Trophoblast cell (in vitro differentiated cells and primary cell): ENCODE measurements around the gene GLG1.
A peak's percentile ranks its signal among the peaks of the same experiment; 100 is the strongest.
"Not testable (repeated sequence)": the region's sequence is repeated elsewhere in the genome, so short reads cannot be mapped to it uniquely, and the experiment has no call there.

ENCODE experiments used
- DNase-seq, 2 donors: peaks; one replicate each; pipeline ENCODE4 v3.0.0-alpha.2; 2016
- H2AFZ ChIP-seq: 2 replicates; pipeline ENCODE4 v1.6.1; 2013; ENCODE audit warnings: low read length, moderate library complexity, mild to moderate bottlenecking; ENCODE audit not compliant: insufficient read depth, poor library complexity
- H2AK5ac ChIP-seq: 2 replicates; pipeline ENCODE4 v1.6.1; 2013; ENCODE audit warnings: mild to moderate bottlenecking, low read length
- H2BK120ac ChIP-seq: 2 replicates; pipeline ENCODE4 v1.6.1; 2013; ENCODE audit warnings: low read length, mild to moderate bottlenecking, moderate library complexity; ENCODE audit not compliant: insufficient read depth, poor library complexity
- H2BK12ac ChIP-seq: 2 replicates; pipeline ENCODE4 v1.6.1; 2013; ENCODE audit warnings: mild to moderate bottlenecking, low read length, moderate library complexity
- H2BK5ac ChIP-seq: 2 replicates; pipeline ENCODE4 v1.6.1; 2013; ENCODE audit warnings: low read length, low read depth, moderate library complexity, mild to moderate bottlenecking; ENCODE audit not compliant: poor library complexity
- H3K14ac ChIP-seq: 2 replicates; pipeline ENCODE4 v1.6.1; 2013; ENCODE audit warnings: mild to moderate bottlenecking, low read length
- H3K18ac ChIP-seq: 2 replicates; pipeline ENCODE4 v1.6.1; 2013; ENCODE audit warnings: mild to moderate bottlenecking, low read length
- H3K23ac ChIP-seq: 2 replicates; pipeline ENCODE4 v1.6.1; 2013; ENCODE audit warnings: low read length
- H3K27ac ChIP-seq: 2 replicates; pipeline ENCODE4 v1.5.1; 2013; ENCODE audit warnings: low read depth, mild to moderate bottlenecking, inconsistent platforms, low read length, moderate library complexity
- H3K27me3 ChIP-seq: 2 replicates; pipeline ENCODE4 v1.6.1; 2013; ENCODE audit warnings: inconsistent platforms, mild to moderate bottlenecking, low read length, moderate library complexity; ENCODE audit not compliant: insufficient read depth
- H3K36me3 ChIP-seq, 2 experiments: 1 replicate in 1 of 2; 2 replicates in 1 of 2; pipeline ENCODE4 v1.6.1; 2013; ENCODE audit warnings: low read length in 2 of 2, mild to moderate bottlenecking in 2 of 2, moderate library complexity in 1 of 2; ENCODE audit not compliant: insufficient read depth in 2 of 2, control insufficient read depth in 1 of 2
- H3K4ac ChIP-seq: 2 replicates; pipeline ENCODE4 v1.6.1; 2013; ENCODE audit warnings: low read depth, mild to moderate bottlenecking, low read length, moderate library complexity
- H3K4me1 ChIP-seq, 2 experiments: 1 replicate in 1 of 2; 2 replicates in 1 of 2; pipeline ENCODE4 v1.6.1; 2013; ENCODE audit warnings: low read length in 2 of 2, mild to moderate bottlenecking in 2 of 2, moderate library complexity in 1 of 2; ENCODE audit not compliant: insufficient read depth in 2 of 2, control insufficient read depth in 1 of 2
- H3K4me2 ChIP-seq: 2 replicates; pipeline ENCODE4 v1.6.1; 2013; ENCODE audit warnings: inconsistent platforms, mild to moderate bottlenecking, low read length, moderate library complexity
- H3K4me3 ChIP-seq: 2 replicates; pipeline ENCODE4 v1.5.1; 2013; ENCODE audit warnings: mild to moderate bottlenecking, low read depth, low read length, inconsistent platforms
- H3K79me1 ChIP-seq: one replicate; pipeline ENCODE4 v1.6.1; 2013; ENCODE audit warnings: low read length
- H3K79me2 ChIP-seq: 2 replicates; pipeline ENCODE4 v1.6.1; 2013; ENCODE audit warnings: low read length, mild to moderate bottlenecking; ENCODE audit not compliant: control insufficient read depth, insufficient read depth, poor library complexity
- H3K9ac ChIP-seq: 2 replicates; pipeline ENCODE4 v1.6.1; 2013; ENCODE audit warnings: mild to moderate bottlenecking, low read length
- H3K9me3 ChIP-seq: 2 replicates; pipeline ENCODE4 v1.6.1; 2013; ENCODE audit warnings: low read depth, mild to moderate bottlenecking, control low read depth, inconsistent platforms, low read length; ENCODE audit not compliant: insufficient read depth
- H4K12ac ChIP-seq: 2 replicates; pipeline ENCODE4 v1.6.1; 2013; ENCODE audit warnings: low read depth, mild to moderate bottlenecking, low read length, moderate library complexity
- H4K8ac ChIP-seq: 2 replicates; pipeline ENCODE4 v1.6.1; 2013; ENCODE audit warnings: low read depth, mild to moderate bottlenecking, low read length, moderate library complexity
- H4K91ac ChIP-seq: one replicate; pipeline ENCODE4 v1.6.1; 2013; ENCODE audit warnings: low read depth, mild to moderate bottlenecking, low read length, moderate library complexity
- WGBS: extraction: QIAGEN DNeasy Blood & Tissue Kit; methylation state at CpG from one replicate; pipeline ENCODE4 v1.1.7; 2013; ENCODE audit warnings: missing lambda C conversion rate; ENCODE audit not compliant: insufficient read length, insufficient coverage; ENCODE audit errors: extremely low coverage; 5-methylcytosine and 5-hydroxymethylcytosine counted together

Gene GLG1

DNA sequence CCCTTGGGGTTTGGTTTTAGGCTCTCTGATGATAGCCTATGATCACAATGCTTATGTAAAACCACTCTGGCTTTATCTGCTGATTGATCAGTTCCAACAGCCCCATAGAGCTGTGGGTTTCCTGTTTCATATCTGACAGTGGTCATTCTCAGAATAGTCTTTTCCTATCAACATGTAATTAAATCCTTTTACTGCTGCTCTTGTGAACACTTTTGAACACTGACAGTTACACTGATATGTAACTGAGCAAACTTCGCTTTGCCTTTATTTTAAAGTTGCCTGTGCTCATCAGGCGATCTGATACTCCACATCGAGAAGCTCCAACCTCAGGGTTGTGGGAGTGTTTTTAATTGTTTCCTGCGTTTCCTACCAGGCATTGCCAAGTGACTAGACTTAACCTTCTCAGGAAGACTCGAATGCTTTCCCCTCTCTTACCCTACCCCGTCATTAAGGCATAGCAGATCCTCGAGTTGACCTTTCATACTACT lies 168.4 kb downstream of the GLG1 start:
- no peak for DNase-seq
- no peak overlapping the region for H3K14ac ChIP-seq
- H3K18ac ChIP-seq, result no peak overlapping the region
- no peak overlapping the region for H3K23ac ChIP-seq
- H2BK5ac ChIP-seq, result no peak overlapping the region
- H4K91ac ChIP-seq, result no peak overlapping the region
- H3K36me3 ChIP-seq, result peaks cover 5 to 10% of the 10 kb centered on the region in 2 experiments
- H4K12ac ChIP-seq, result no peak overlapping the region
- no peak overlapping the region for H3K27ac ChIP-seq
- no CpG with 5 or more reads among the region's 7 CpGs for WGBS
- H4K8ac ChIP-seq, result no peak overlapping the region
- H3K9ac ChIP-seq, result no peak overlapping the region
- H3K4ac ChIP-seq, result no peak overlapping the region
- H3K4me2 ChIP-seq, result no peak overlapping the region
- no peak overlapping the region for H2AK5ac ChIP-seq
- no peak overlapping the region for H2BK12ac ChIP-seq
- no peaks in the 10 kb centered on the region for H3K27me3 ChIP-seq
- H2BK120ac ChIP-seq, result no peak overlapping the region
- H3K4me3 ChIP-seq, result no peak overlapping the region
- peaks cover 4% of the 10 kb centered on the region for H3K9me3 ChIP-seq
- no peaks in the 10 kb centered on the region for H3K79me1 ChIP-seq
- H3K79me2 ChIP-seq, result no peaks in the 10 kb centered on the region
- no peak overlapping the region for H2AFZ ChIP-seq
- H3K4me1 ChIP-seq, result peaks cover 0 to 4% of the 10 kb centered on the region in 2 experiments

GRCh38 chr16:74431516-74431915 lies 175.4 kb downstream of the GLG1 start:
- Histone ChIP-seq H3K14ac (no peak overlapping the region), H4K12ac (no peak overlapping the region), H2AK5ac (no peak overlapping the region), H2BK120ac (peak overlapping the region; percentile 11), H3K9me3 (peaks cover 6% of the 10 kb centered on the region), H3K79me2 (no peaks in the 10 kb centered on the region), H3K79me1 (no peaks in the 10 kb centered on the region), H3K27ac (no peak overlapping the region), H2BK12ac (no peak overlapping the region), H3K4ac (no peak overlapping the region), H3K27me3 (no peaks in the 10 kb centered on the region), H3K4me1 (no peaks in the 10 kb centered on the region), H2BK5ac (no peak overlapping the region), H3K23ac (no peak overlapping the region), H4K8ac (no peak overlapping the region), H3K18ac (no peak overlapping the region), H3K4me3 (no peak overlapping the region), H3K4me2 (no peak overlapping the region), H3K9ac (no peak overlapping the region), H3K36me3 (no peaks in the 10 kb centered on the region), H4K91ac (no peak overlapping the region), H2AFZ (no peak overlapping the region)
- no peak for DNase-seq
- no CpG with 5 or more reads among the region's 5 CpGs for WGBS

- H3K27me3 ChIP-seq, H2BK120ac ChIP-seq, H3K4me3 ChIP-seq, H4K12ac ChIP-seq, H2BK12ac ChIP-seq, H3K18ac ChIP-seq, H2BK5ac ChIP-seq, H3K23ac ChIP-seq, H3K79me2 ChIP-seq, H3K14ac ChIP-seq, H3K36me3 ChIP-seq, H3K9ac ChIP-seq, H3K79me1 ChIP-seq, H4K91ac ChIP-seq, H3K4me1 ChIP-seq, H3K9me3 ChIP-seq, H4K8ac ChIP-seq, H3K27ac ChIP-seq, H2AK5ac ChIP-seq, H2AFZ ChIP-seq, H3K4ac ChIP-seq, H3K4me2 ChIP-seq: not testable (repeated sequence)
- WGBS, result no CpG with 5 or more reads among the region's 13 CpGs
- peak in 1 of 2 donors; percentile 51 for DNase-seq
Measured at GRCh38 chr16:74430036-74430712, 176.7 kb downstream of the GLG1 start.

GRCh38 chr16:74428493-74428892 lies 178.4 kb downstream of the GLG1 start:
- H2BK12ac ChIP-seq, H3K14ac ChIP-seq, H3K79me2 ChIP-seq, H2BK120ac ChIP-seq, H3K27me3 ChIP-seq, H4K12ac ChIP-seq, H2AFZ ChIP-seq, H3K4me2 ChIP-seq, H3K27ac ChIP-seq, H2BK5ac ChIP-seq, H3K23ac ChIP-seq, H3K4ac ChIP-seq, H3K36me3 ChIP-seq, H3K9ac ChIP-seq, H2AK5ac ChIP-seq, DNase-seq, H4K8ac ChIP-seq, H3K18ac ChIP-seq, H4K91ac ChIP-seq, H3K9me3 ChIP-seq, H3K4me3 ChIP-seq, H3K79me1 ChIP-seq, H3K4me1 ChIP-seq: not testable (repeated sequence)
- WGBS, result no CpG with 5 or more reads among the region's 8 CpGs
